ENCODE results near the gene NEURL2. TPM values are rescaled to one million over a fixed set of nuclear protein-coding genes. Genes with fewer than 3 reads are reported as not detected.
A peak's percentile ranks its signal among the peaks of the same experiment; 100 is the strongest.

The NEURL2 gene
- total and polyA plus RNA-seq, 10 of the 15 experiments (the other 5 are each of a cell fraction or from before 2014, with no cell fraction given): 0.53 to 7.0 (median 2.7) TPM

DNA sequence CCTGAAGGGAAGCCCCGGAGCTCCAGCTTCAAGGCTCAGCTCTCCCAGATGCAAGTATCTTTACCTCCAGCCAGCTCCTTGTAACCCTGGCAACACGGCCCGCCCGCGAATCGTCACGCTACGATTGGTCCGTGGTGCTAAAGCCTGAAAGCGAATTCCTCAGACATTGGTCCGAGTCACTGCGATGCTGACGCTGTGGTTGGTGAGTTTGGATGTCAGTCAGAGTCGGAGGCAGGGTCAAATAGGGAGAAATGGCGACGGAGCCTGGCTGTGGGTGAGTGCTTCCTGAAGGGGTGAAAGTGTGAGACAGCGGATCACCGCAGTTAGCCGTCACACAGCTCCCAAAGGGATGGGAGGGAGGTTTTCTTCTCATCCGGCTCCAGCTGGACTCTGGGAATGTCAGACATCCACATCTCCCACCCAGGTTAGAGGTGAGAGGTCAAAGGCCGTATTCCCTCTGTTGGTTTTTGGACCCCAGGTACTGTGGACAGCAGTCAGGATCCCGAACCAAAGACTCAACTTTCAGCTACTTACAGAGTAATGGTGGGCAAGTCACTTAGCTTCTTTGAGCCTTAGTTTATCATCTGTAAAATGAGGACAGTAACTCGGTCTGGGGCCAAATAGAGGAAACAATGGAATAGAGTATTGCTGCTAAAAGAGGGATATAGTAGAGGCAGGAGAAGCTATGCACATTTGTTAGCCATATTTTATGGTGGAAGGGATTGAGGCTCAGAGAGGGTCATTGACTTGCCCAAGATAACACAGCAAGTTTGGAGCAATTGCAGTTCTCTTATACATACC is 9.8 kb downstream of the NEURL2 start, which contains the start of gene ZSWIM1 (continued):
- TF ChIP-seq CUX1 (IDR thresholded peaks at IDR 0.05; ENCODE audit: insufficient replicate concordance, low read depth, low read length) (no peak), TCF12 (IDR thresholded peaks at IDR 0.05; ENCODE audit: low read depth, low read length) (no peak), ZNF207 (IDR thresholded peaks at IDR 0.05; ENCODE audit: borderline replicate concordance) (peak; percentile 84; the same call in 1 of the 2 replicates), EGR1 (IDR thresholded peaks at IDR 0.05; ENCODE audit: borderline replicate concordance in 1 of 2, low read depth in 2 of 2, low read length in 2 of 2) (no peak), MYC (IDR thresholded peaks at IDR 0.05; ENCODE audit: insufficient read depth, insufficient read length, insufficient replicate concordance, low read length, severe bottlenecking) (no peak), NFYA (IDR thresholded peaks at IDR 0.05; ENCODE audit: borderline replicate concordance, low read depth, low read length) (peak; percentile 84), SP1 (IDR thresholded peaks at IDR 0.05; ENCODE audit: low read depth, low read length) (peak; percentile 99), PML (IDR thresholded peaks at IDR 0.05; ENCODE audit: low read length) (peak; percentile 88), RCOR1 (conservative IDR thresholded peaks at IDR 0.05; ENCODE audit: low read depth, low read length) (0 out of 2 replicates have a peak, but pooled peaks have one; percentile 23), E2F4 (IDR thresholded peaks at IDR 0.05; ENCODE audit: low read depth, low read length) (peak; percentile 40; the same call in 1 of the 2 replicates), TAF1 (IDR thresholded peaks at IDR 0.05; ENCODE audit: borderline replicate concordance, low read depth, low read length) (peak; percentile 98)
- TF ChIP-seq, protein P1, sequence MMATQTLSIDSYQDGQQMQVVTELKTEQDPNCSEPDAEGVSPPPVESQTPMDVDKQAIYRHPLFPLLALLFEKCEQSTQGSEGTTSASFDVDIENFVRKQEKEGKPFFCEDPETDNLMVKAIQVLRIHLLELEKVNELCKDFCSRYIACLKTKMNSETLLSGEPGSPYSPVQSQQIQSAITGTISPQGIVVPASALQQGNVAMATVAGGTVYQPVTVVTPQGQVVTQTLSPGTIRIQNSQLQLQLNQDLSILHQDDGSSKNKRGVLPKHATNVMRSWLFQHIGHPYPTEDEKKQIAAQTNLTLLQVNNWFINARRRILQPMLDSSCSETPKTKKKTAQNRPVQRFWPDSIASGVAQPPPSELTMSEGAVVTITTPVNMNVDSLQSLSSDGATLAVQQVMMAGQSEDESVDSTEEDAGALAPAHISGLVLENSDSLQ (IDR thresholded peaks at IDR 0.05): peak; percentile 100
- TF ChIP-seq, protein P2, sequence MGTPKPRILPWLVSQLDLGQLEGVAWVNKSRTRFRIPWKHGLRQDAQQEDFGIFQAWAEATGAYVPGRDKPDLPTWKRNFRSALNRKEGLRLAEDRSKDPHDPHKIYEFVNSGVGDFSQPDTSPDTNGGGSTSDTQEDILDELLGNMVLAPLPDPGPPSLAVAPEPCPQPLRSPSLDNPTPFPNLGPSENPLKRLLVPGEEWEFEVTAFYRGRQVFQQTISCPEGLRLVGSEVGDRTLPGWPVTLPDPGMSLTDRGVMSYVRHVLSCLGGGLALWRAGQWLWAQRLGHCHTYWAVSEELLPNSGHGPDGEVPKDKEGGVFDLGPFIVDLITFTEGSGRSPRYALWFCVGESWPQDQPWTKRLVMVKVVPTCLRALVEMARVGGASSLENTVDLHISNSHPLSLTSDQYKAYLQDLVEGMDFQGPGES (IDR thresholded peaks at IDR 0.05): peak; percentile 95
- TF ChIP-seq, protein P3, sequence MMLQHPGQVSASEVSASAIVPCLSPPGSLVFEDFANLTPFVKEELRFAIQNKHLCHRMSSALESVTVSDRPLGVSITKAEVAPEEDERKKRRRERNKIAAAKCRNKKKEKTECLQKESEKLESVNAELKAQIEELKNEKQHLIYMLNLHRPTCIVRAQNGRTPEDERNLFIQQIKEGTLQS (IDR thresholded peaks at IDR 0.05; ENCODE audit: borderline replicate concordance, extremely low read depth, low read depth, low read length): no peak
- TF ChIP-seq, protein P4, sequence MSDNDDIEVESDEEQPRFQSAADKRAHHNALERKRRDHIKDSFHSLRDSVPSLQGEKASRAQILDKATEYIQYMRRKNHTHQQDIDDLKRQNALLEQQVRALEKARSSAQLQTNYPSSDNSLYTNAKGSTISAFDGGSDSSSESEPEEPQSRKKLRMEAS (IDR thresholded peaks at IDR 0.05; ENCODE audit: low read depth, low read length): 0 out of 2 replicates have a peak, but pooled peaks have one; percentile 12
- TF ChIP-seq, protein P5, sequence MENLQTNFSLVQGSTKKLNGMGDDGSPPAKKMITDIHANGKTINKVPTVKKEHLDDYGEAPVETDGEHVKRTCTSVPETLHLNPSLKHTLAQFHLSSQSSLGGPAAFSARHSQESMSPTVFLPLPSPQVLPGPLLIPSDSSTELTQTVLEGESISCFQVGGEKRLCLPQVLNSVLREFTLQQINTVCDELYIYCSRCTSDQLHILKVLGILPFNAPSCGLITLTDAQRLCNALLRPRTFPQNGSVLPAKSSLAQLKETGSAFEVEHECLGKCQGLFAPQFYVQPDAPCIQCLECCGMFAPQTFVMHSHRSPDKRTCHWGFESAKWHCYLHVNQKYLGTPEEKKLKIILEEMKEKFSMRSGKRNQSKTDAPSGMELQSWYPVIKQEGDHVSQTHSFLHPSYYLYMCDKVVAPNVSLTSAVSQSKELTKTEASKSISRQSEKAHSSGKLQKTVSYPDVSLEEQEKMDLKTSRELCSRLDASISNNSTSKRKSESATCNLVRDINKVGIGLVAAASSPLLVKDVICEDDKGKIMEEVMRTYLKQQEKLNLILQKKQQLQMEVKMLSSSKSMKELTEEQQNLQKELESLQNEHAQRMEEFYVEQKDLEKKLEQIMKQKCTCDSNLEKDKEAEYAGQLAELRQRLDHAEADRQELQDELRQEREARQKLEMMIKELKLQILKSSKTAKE (IDR thresholded peaks at IDR 0.05; ENCODE audit: low read depth, poor library complexity, severe bottlenecking): peak; percentile 94
